K562 (cell line): ENCODE data around the gene PYGB. TPM values are rescaled to one million over a fixed set of nuclear protein-coding genes. Genes with fewer than 3 reads are reported as not detected.

Source experiments
- ATAC-seq: fragments of 200-7000 bp; cut with Tn5 transposase; 3 replicates; pipeline ENCODE4 v1.9.1; 2020; ENCODE audit warnings: moderate library complexity
- BruUV-seq: library from RNA; stranded (reverse); fragments of 400-500 nt; replicated peaks from 2 replicates; lab custom pipeline; 2021; lab: Mats Ljungman, UMichigan
- CTCF ChIA-PET: fragments of 300-600 bp; formaldehyde crosslinking; extraction: SDS; loops from one replicate; lab custom pipeline; 2021; ENCODE audit warnings: low intra/inter-chr PET ratio; lab: Yijun Ruan, JAX
- POLR2A ChIA-PET: fragments of 300-600, 350-650 bp; sonication (Branson Sonifier 250); formaldehyde crosslinking; extraction: SDS; loops from one replicate; lab custom pipeline; 2021; ENCODE audit warnings: antibody characterized with exemption, inconsistent platforms; lab: Yijun Ruan, JAX
- DNase-seq, 4 experiments: peaks; one replicate each; pipeline versions ENCODE4 v3.0.0 to v3.0.0-alpha.2; 2011 to 2018; ENCODE audit warnings: low spot score in 3 of 4, mixed read lengths in 3 of 4; ENCODE audit errors: extremely low read depth in 1 of 4
- FAIRE-seq: peaks from 2 replicates; lab custom pipeline; 2011; peaks lifted over from hg19 to GRCh38; lab: Jason Lieb, UNC
- H2AFZ ChIP-seq: 2 replicates; pipeline ENCODE4 v1.6.0; 2011; ENCODE audit warnings: low read depth, low read length, control low read depth, inconsistent platforms
- H3K27ac ChIP-seq: fragments of 200-600 bp; 3 replicates; pipeline ENCODE4 v1.8.0; 2011; ENCODE audit warnings: low read depth, mild to moderate bottlenecking, control low read depth, inconsistent platforms, low read length, moderate library complexity, mixed read lengths; ENCODE audit errors: extremely low read depth
- H3K27me3 ChIP-seq, 2 experiments: fragments of 300-600 bp in 1 of 2; 2 replicates in 1 of 2; 3 replicates in 1 of 2; pipeline versions ENCODE4 v1.6.0 to v1.8.0; 2011; ENCODE audit warnings: inconsistent platforms in 2 of 2, low read length in 2 of 2, mild to moderate bottlenecking in 1 of 2, mixed read lengths in 1 of 2, moderate library complexity in 1 of 2; ENCODE audit not compliant: control insufficient read depth in 2 of 2, insufficient read depth in 2 of 2
- H3K36me3 ChIP-seq: fragments of 300-600 bp; 3 replicates; pipeline ENCODE4 v1.8.0; 2011; ENCODE audit warnings: mild to moderate bottlenecking, low read length, inconsistent platforms; ENCODE audit not compliant: control insufficient read depth, insufficient read depth
- H3K4me1 ChIP-seq, 2 experiments: fragments of 200-600 bp in 1 of 2; replicated peaks in 1 of 2; 2 replicates in 1 of 2; 3 replicates in 1 of 2; pipeline versions ENCODE4 v1.5.1 to v1.8.0; 2011; ENCODE audit warnings: inconsistent platforms in 2 of 2, low read length in 2 of 2, mild to moderate bottlenecking in 1 of 2, mixed read lengths in 1 of 2, moderate library complexity in 1 of 2; ENCODE audit not compliant: control insufficient read depth in 2 of 2, insufficient read depth in 2 of 2
- H3K4me2 ChIP-seq: 2 replicates; pipeline ENCODE4 v1.6.1; 2011; ENCODE audit warnings: low read length, control low read depth, inconsistent platforms, mixed read lengths; ENCODE audit not compliant: insufficient read depth
- H3K4me3 ChIP-seq: fragments of 200-600 bp; sonication (generic), shearing (Covaris generic); 2 replicates; pipeline ENCODE4 v1.5.1; 2016; ENCODE audit warnings: control low read depth, inconsistent platforms
- H3K79me2 ChIP-seq: fragments of 200-600 bp; 3 replicates; pipeline ENCODE4 v1.8.0; 2011; ENCODE audit warnings: low read length, inconsistent platforms; ENCODE audit not compliant: control insufficient read depth, insufficient read depth
- H3K9ac ChIP-seq, 2 experiments: 2 replicates each; pipeline versions ENCODE4 v1.6.0 to v1.6.1; 2011; ENCODE audit warnings: low read depth in 2 of 2, low read length in 2 of 2, control low read depth in 1 of 2, inconsistent platforms in 1 of 2, mild to moderate bottlenecking in 1 of 2, mixed read lengths in 1 of 2; ENCODE audit not compliant: insufficient read depth in 1 of 2
- H3K9me1 ChIP-seq: one replicate; pipeline ENCODE4 v1.6.0; 2011; ENCODE audit warnings: inconsistent platforms, mild to moderate bottlenecking, low read length, moderate library complexity; ENCODE audit not compliant: control insufficient read depth, insufficient read depth
- H3K9me3 ChIP-seq: replicated peaks from 2 replicates; pipeline ENCODE4 v1.5.1; 2011; ENCODE audit warnings: low read depth, low read length, inconsistent platforms; ENCODE audit not compliant: control insufficient read depth, insufficient read depth
- H4K20me1 ChIP-seq: replicated peaks from 2 replicates; pipeline ENCODE4 v1.6.1; 2011; ENCODE audit warnings: low read length, inconsistent platforms, mixed read lengths; ENCODE audit not compliant: control insufficient read depth, insufficient read depth
- CHD1 ChIP-seq: fragments of 200-600 bp; sonication (generic); IDR thresholded peaks from one replicate; pipeline ENCODE4 v1.6.1; 2012; ENCODE audit warnings: mild to moderate bottlenecking, moderate library complexity, low read length, inconsistent platforms
- CREB1 ChIP-seq, 2 experiments: sonication (generic) in 1 of 2; formaldehyde crosslinking in 1 of 2; IDR thresholded peaks; 2 replicates each; pipeline versions ENCODE4 v1.6.1 to v1.8.0; 2012 to 2022; ENCODE audit warnings: inconsistent platforms in 1 of 2, mild to moderate bottlenecking in 1 of 2, missing genetic modification reagents in 1 of 2, moderate library complexity in 1 of 2
- GABPB1 ChIP-seq: sonication (generic); formaldehyde crosslinking; IDR thresholded peaks from 2 replicates; pipeline ENCODE4 v1.8.0; 2022; ENCODE audit warnings: mild to moderate bottlenecking, missing genetic modification reagents
- HDAC8 ChIP-seq: fragments of 450-650 bp; IDR thresholded peaks from 2 replicates; pipeline ENCODE4 v1.6.1; 2016; ENCODE audit warnings: mild to moderate bottlenecking, missing genetic modification characterization, moderate library complexity, missing compliant biosample characterization
- MAFK ChIP-seq: IDR thresholded peaks from 2 replicates; pipeline ENCODE4 v1.6.1; 2011; ENCODE audit warnings: low read length, improper control_type of control experiment
- MEF2A ChIP-seq: IDR thresholded peaks from 2 replicates; pipeline ENCODE4 v1.6.1; 2011; ENCODE audit warnings: low read depth, mild to moderate bottlenecking, low read length, moderate library complexity; ENCODE audit not compliant: control insufficient read depth
- PHF8 ChIP-seq: fragments of 200-600 bp; sonication (generic); IDR thresholded peaks from 2 replicates; pipeline ENCODE4 v1.6.1; 2012; ENCODE audit warnings: mixed run types, mild to moderate bottlenecking, inconsistent platforms, low read length, moderate library complexity, borderline replicate concordance
- PML ChIP-seq: IDR thresholded peaks from 2 replicates; pipeline ENCODE4 v1.6.1; 2012; ENCODE audit warnings: low read length, inconsistent platforms
- POLR3G ChIP-seq: IDR thresholded peaks from 2 replicates; pipeline ENCODE4 v1.6.1; 2011; ENCODE audit not compliant: insufficient read length, insufficient replicate concordance; ENCODE audit errors: extremely low read depth
- RBM15 ChIP-seq: fragments of 200-400 bp; formaldehyde crosslinking; IDR thresholded peaks from 2 replicates; pipeline ENCODE4 v1.6.1; 2018; ENCODE audit warnings: mild to moderate bottlenecking, low read length, moderate library complexity; ENCODE audit not compliant: insufficient read depth
- RFX7 ChIP-seq: fragments of 250-450 bp; sonication (Bioruptor Pico); IDR thresholded peaks from 2 replicates; pipeline ENCODE4 v1.5.1; 2021; ENCODE audit warnings: mild to moderate bottlenecking
- RREB1 ChIP-seq: fragments of 250-450 bp; sonication (Bioruptor Pico); IDR thresholded peaks from 2 replicates; pipeline ENCODE4 v1.4.0; 2020
- ZBTB7A ChIP-seq: IDR thresholded peaks from 2 replicates; pipeline ENCODE4 v1.6.1; 2011; ENCODE audit warnings: low read depth, mild to moderate bottlenecking, low read length, moderate library complexity, borderline replicate concordance; ENCODE audit not compliant: control insufficient read depth
- ZKSCAN1 ChIP-seq: fragments of 150-350 bp; IDR thresholded peaks from 2 replicates; pipeline ENCODE4 v1.6.1; 2016; ENCODE audit warnings: low read depth, low read length
- ZNF143 ChIP-seq: sonication (generic); formaldehyde crosslinking; IDR thresholded peaks from 2 replicates; pipeline ENCODE4 v1.9.0; 2022; ENCODE audit warnings: mild to moderate bottlenecking, missing genetic modification reagents
- WGBS: fragments of 100-300 bp; shearing (Covaris generic); methylation state at CpG from one replicate; pipeline ENCODE4 v1.1.6; 2016; ENCODE audit warnings: low coverage, mixed read lengths; ENCODE audit not compliant: insufficient coverage; ENCODE audit errors: missing lambda C conversion rate; 5-methylcytosine and 5-hydroxymethylcytosine counted together
- in situ Hi-C: fragments of 300-500 bp; cut with MboI; formaldehyde crosslinking; loops from 4 replicates; pipeline ENCODE4 v1.15.0; 2018; ENCODE audit warnings: inconsistent platforms, mixed read lengths
- intact Hi-C: fragments of 100-400 bp; cut with micrococcal nuclease; formaldehyde crosslinking; loops from 2 replicates; pipeline ENCODE4 v1.14.2; 2022
- polyA plus RNA-seq, 8 experiments: library from polyadenylated mRNA; depleted of rRNA in 4 of 8; stranded (reverse) in 5 of 8; unstranded in 3 of 8; fragments of >200 nt; fragmentation: Nextera tagmentation in 2 of 8; fragmentation: Illumina TruSeq in 1 of 8; extraction: Ambion mirVana in 2 of 8; extraction: Trizol in 1 of 8; gene quantifications; 2 replicates each; pipeline versions ENCODE4 v1.2.1 to v1.2.3, GENCODE V29; 2011 to 2014; ENCODE audit warnings: inconsistent platforms in 1 of 8, missing spikeins in 1 of 8
- total RNA-seq, 7 experiments: library from RNA; depleted of rRNA in 6 of 7; stranded (reverse); fragments of >200 nt in 6 of 7; fragmentation: Illumina TruSeq in 2 of 7; extraction: Trizol in 2 of 7; gene quantifications; 2 replicates each; pipeline versions ENCODE4 v1.2.1 to v1.2.3, GENCODE V29; 2011 to 2021; ENCODE audit warnings: low replicate concordance in 1 of 7

Gene PYGB
- total and polyA plus RNA-seq, 9 of the 15 experiments (the other 6 are each of a cell fraction or from before 2014, with no cell fraction given) = 0.34 to 18.0 (median 9.8) TPM

GRCh38 chr20:25247000-25247517 lies 826 bp upstream of the PYGB start (continued):
- no peak for TF ChIP-seq PML
- no peak for TF ChIP-seq RFX7
- no peak for TF ChIP-seq RBM15
- TF ChIP-seq ZBTB7A = peak; percentile 8; the same call in 1 of the 2 replicates
- TF ChIP-seq HDAC8 = no peak
- no peak for TF ChIP-seq ZNF143 (CRISPR knock-in tag)
- no peak for TF ChIP-seq POLR3G
- TF ChIP-seq ZKSCAN1 = no peak
- no peak for TF ChIP-seq GABPB1
- peak; percentile 48 for TF ChIP-seq CHD1
- TF ChIP-seq MEF2A = no peak
- TF ChIP-seq MAFK = no peak

GRCh38 chr20:25247518-25247955 lies 348 bp upstream of the PYGB start:
- DNase-seq (peak in 1 of 4 experiments; percentile 20), FAIRE-seq (no peak), ATAC-seq (peak; percentile 71)
- Histone ChIP-seq H3K9me3 (no peaks in the 10 kb centered on the region), H3K9me1 (no peaks in the 10 kb centered on the region), H3K36me3 (peaks cover 7% of the 10 kb centered on the region; the same call in 1 of the 3 replicates), H2AFZ (peak overlapping the region; percentile 94), H3K4me1 (peaks cover 10 to 21% of the 10 kb centered on the region in 2 experiments; a peak in 4 of 5 replicates), H3K27ac (peak overlapping the region; percentile 48; the same call in 2 of the 3 replicates), H3K4me3 (peak overlapping the region; percentile 71), H4K20me1 (no peaks in the 10 kb centered on the region), H3K9ac (peak overlapping the region; percentile 63 to 90; a peak in 3 of 4 replicates), H3K79me2 (peaks cover 22% of the 10 kb centered on the region), H3K4me2 (peak overlapping the region; percentile 77), H3K27me3 (no peaks in the 10 kb centered on the region)
- intact Hi-C loops = loop anchor here (5.0 kb wide), 1 partner anchor 50 kb away; the partner anchor contains the start of gene ENTPD6
- WGBS = 1% methylated on average over 10 of the region's 37 CpGs
- no TSS peak for BruUV-seq
- in situ Hi-C loops = no loop called here
- POLR2A ChIA-PET = interaction anchor here (0.6 to 1.7 kb wide), 10 partner anchors 9 to 251 kb away, joined by 3 to 8 read pairs (median 4); no protein-coding TSS in a partner anchor
- CTCF ChIA-PET = no interaction called here
- TF ChIP-seq CREB1 (IDR thresholded peaks at IDR 0.05) (no peak), CREB1 (CRISPR knock-in tag; IDR thresholded peaks at IDR 0.05) (no peak; the same call in 1 of the 2 replicates), RREB1 (CRISPR knock-in tag) (no peak), PHF8 (peak; percentile 52; the same call in 1 of the 2 replicates)
